Measurements from ENCODE around the gene LDLRAD3. TPM values are rescaled to one million over a fixed set of nuclear protein-coding genes. Genes with fewer than 3 reads are reported as not detected.

LDLRAD3 gene
- polyA plus RNA-seq, 1 experiment: 7.8 TPM

GRCh38 chr11:36151933-36152580 lies 208.2 kb downstream of the LDLRAD3 start:
- no peak overlapping the region for H3K4me3 ChIP-seq (ENCODE audit: low read depth, low read length)
- no peak for DNase-seq (ENCODE audit: low read depth, low spot score)
- H3K27ac ChIP-seq (ENCODE audit: low read depth, low read length): no peak overlapping the region
- CTCF ChIA-PET: interaction anchor here (0.8 to 4.6 kb wide), 3 partner anchors 20 to 330 kb away, joined by 3 to 33 read pairs (median 4); no protein-coding TSS in a partner anchor
- H3K9me3 ChIP-seq (ENCODE audit: control insufficient read depth, insufficient read depth, low read length): no peaks in the 10 kb centered on the region
- no peaks in the 10 kb centered on the region for H3K27me3 ChIP-seq (ENCODE audit: control insufficient read depth, insufficient read depth, low read length)
- TF ChIP-seq CTCF (IDR thresholded peaks at IDR 0.05; ENCODE audit: low read depth, low read length): no peak
- POLR2A ChIA-PET: no interaction called here

GRCh38 chr11:36153551-36153950 lies 209.7 kb downstream of the LDLRAD3 start:
- peak; percentile 25 for TF ChIP-seq CTCF (IDR thresholded peaks at IDR 0.05; ENCODE audit: low read depth, low read length)
- H3K4me3 ChIP-seq (ENCODE audit: low read depth, low read length): no peak overlapping the region
- no peaks in the 10 kb centered on the region for H3K27me3 ChIP-seq (ENCODE audit: control insufficient read depth, insufficient read depth, low read length)
- no peak for DNase-seq (ENCODE audit: low read depth, low spot score)
- no peak overlapping the region for H3K27ac ChIP-seq (ENCODE audit: low read depth, low read length)
- POLR2A ChIA-PET: no interaction called here
- no peaks in the 10 kb centered on the region for H3K9me3 ChIP-seq (ENCODE audit: control insufficient read depth, insufficient read depth, low read length)
- CTCF ChIA-PET: interaction anchor here (0.6 to 4.6 kb wide), 5 partner anchors 9 to 331 kb away, joined by 3 to 29 read pairs (median 4); no protein-coding TSS in a partner anchor

GRCh38 chr11:36155124-36155561 lies 211.3 kb downstream of the LDLRAD3 start:
- CTCF ChIA-PET: interaction anchor here (0.6 to 4.6 kb wide), 7 partner anchors 9 to 338 kb away, joined by 3 to 29 read pairs (median 4); no protein-coding TSS in a partner anchor
- no peak for TF ChIP-seq CTCF (IDR thresholded peaks at IDR 0.05; ENCODE audit: low read depth, low read length)

GRCh38 chr11:36155770-36156160 lies 211.9 kb downstream of the LDLRAD3 start:
- Histone ChIP-seq H3K27ac (ENCODE audit: low read depth, low read length) (no peak overlapping the region), H3K27me3 (ENCODE audit: control insufficient read depth, insufficient read depth, low read length) (no peaks in the 10 kb centered on the region), H3K4me3 (ENCODE audit: low read depth, low read length) (no peak overlapping the region), H3K9me3 (ENCODE audit: control insufficient read depth, insufficient read depth, low read length) (no peaks in the 10 kb centered on the region)
- TF ChIP-seq CTCF (IDR thresholded peaks at IDR 0.05; ENCODE audit: low read depth, low read length): peak; percentile 29
- ChIA-PET POLR2A (no interaction called here), CTCF (interaction anchor here (0.6 to 4.6 kb wide), 7 partner anchors 8 to 334 kb away, joined by 3 to 29 read pairs (median 3); no protein-coding TSS in a partner anchor)
- DNase-seq (ENCODE audit: low read depth, low spot score): peak; percentile 37

More at GRCh38 chr11:36155124-36155561, 211.3 kb downstream of the LDLRAD3 start:
- DNase-seq (ENCODE audit: low read depth, low spot score): no peak
- Histone ChIP-seq H3K27ac (ENCODE audit: low read depth, low read length) (no peak overlapping the region), H3K27me3 (ENCODE audit: control insufficient read depth, insufficient read depth, low read length) (no peaks in the 10 kb centered on the region), H3K4me3 (ENCODE audit: low read depth, low read length) (no peak overlapping the region), H3K9me3 (ENCODE audit: control insufficient read depth, insufficient read depth, low read length) (no peaks in the 10 kb centered on the region)
- POLR2A ChIA-PET: no interaction called here

GRCh38 chr11:36156161-36156816 lies 212.4 kb downstream of the LDLRAD3 start:
- no peak overlapping the region for H3K27ac ChIP-seq (ENCODE audit: low read depth, low read length)
- H3K4me3 ChIP-seq (ENCODE audit: low read depth, low read length): no peak overlapping the region
- no peaks in the 10 kb centered on the region for H3K9me3 ChIP-seq (ENCODE audit: control insufficient read depth, insufficient read depth, low read length)
- no peaks in the 10 kb centered on the region for H3K27me3 ChIP-seq (ENCODE audit: control insufficient read depth, insufficient read depth, low read length)
- CTCF ChIA-PET: interaction anchor here (0.7 to 4.6 kb wide), 6 partner anchors 8 to 334 kb away, joined by 3 to 29 read pairs (median 4); no protein-coding TSS in a partner anchor
- POLR2A ChIA-PET: no interaction called here
- no peak for DNase-seq (ENCODE audit: low read depth, low spot score)
- no peak for TF ChIP-seq CTCF (IDR thresholded peaks at IDR 0.05; ENCODE audit: low read depth, low read length)
